ENCODE measurements around the gene VCX2.

VCX2 gene

GRCh38 chrX:8141896-8142295, 29.2 kb downstream of the VCX2 start:
- Histone ChIP-seq H3K4me1 (no peaks in the 10 kb centered on the region), H3K36me3 (ENCODE audit: control insufficient read depth, insufficient read depth, low read length) (no peaks in the 10 kb centered on the region), H3K9me3 (ENCODE audit: control insufficient read depth, low read length) (no peaks in the 10 kb centered on the region), H2AFZ (no peak overlapping the region), H3K27ac (no peak overlapping the region), H3K9ac (no peak overlapping the region), H3K4me3 (ENCODE audit: low read depth, low read length) (no peak overlapping the region), H3K27me3 (ENCODE audit: control insufficient read depth, insufficient read depth, low read length) (no peaks in the 10 kb centered on the region), H3K79me2 (no peaks in the 10 kb centered on the region), H3K4me2 (ENCODE audit: low read length) (no peak overlapping the region)
- TF ChIP-seq CTCF (IDR thresholded peaks at IDR 0.05): no peak

GRCh38 chrX:8140986-8141744, 29.9 kb downstream of the VCX2 start:
- H3K4me1 ChIP-seq: no peaks in the 10 kb centered on the region
- no peaks in the 10 kb centered on the region for H3K36me3 ChIP-seq (ENCODE audit: control insufficient read depth, insufficient read depth, low read length)
- no peak overlapping the region for H3K4me2 ChIP-seq (ENCODE audit: low read length)
- H2AFZ ChIP-seq: no peak overlapping the region
- no peak overlapping the region for H3K27ac ChIP-seq
- no peak for TF ChIP-seq CTCF (IDR thresholded peaks at IDR 0.05)
- H3K79me2 ChIP-seq: no peaks in the 10 kb centered on the region
- H3K9ac ChIP-seq: no peak overlapping the region
- no peaks in the 10 kb centered on the region for H3K9me3 ChIP-seq (ENCODE audit: control insufficient read depth, low read length)
- H3K4me3 ChIP-seq (ENCODE audit: low read depth, low read length): no peak overlapping the region
- H3K27me3 ChIP-seq (ENCODE audit: control insufficient read depth, insufficient read depth, low read length): no peaks in the 10 kb centered on the region

- H3K4me1 ChIP-seq: no peaks in the 10 kb centered on the region
- H3K9ac ChIP-seq: no peak overlapping the region
- H3K36me3 ChIP-seq (ENCODE audit: control insufficient read depth, insufficient read depth, low read length): no peaks in the 10 kb centered on the region
- no peaks in the 10 kb centered on the region for H3K27me3 ChIP-seq (ENCODE audit: control insufficient read depth, insufficient read depth, low read length)
- TF ChIP-seq CTCF (IDR thresholded peaks at IDR 0.05): no peak
- H3K4me2 ChIP-seq (ENCODE audit: low read length): no peak overlapping the region
- no peak overlapping the region for H3K27ac ChIP-seq
- H3K79me2 ChIP-seq: no peaks in the 10 kb centered on the region
- H2AFZ ChIP-seq: no peak overlapping the region
- no peak overlapping the region for H3K4me3 ChIP-seq (ENCODE audit: low read depth, low read length)
- H3K9me3 ChIP-seq (ENCODE audit: control insufficient read depth, low read length): no peaks in the 10 kb centered on the region
Observed at GRCh38 chrX:8139716-8140115, 31.4 kb downstream of the VCX2 start.

GRCh38 chrX:8138252-8138651, 32.8 kb downstream of the VCX2 start:
- H3K27ac ChIP-seq: no peak overlapping the region
- no peak for TF ChIP-seq CTCF (IDR thresholded peaks at IDR 0.05)
- H2AFZ ChIP-seq: no peak overlapping the region
- H3K9me3 ChIP-seq (ENCODE audit: control insufficient read depth, low read length): no peaks in the 10 kb centered on the region
- no peak overlapping the region for H3K9ac ChIP-seq
- H3K79me2 ChIP-seq: no peaks in the 10 kb centered on the region
- H3K4me2 ChIP-seq (ENCODE audit: low read length): no peak overlapping the region
- no peaks in the 10 kb centered on the region for H3K27me3 ChIP-seq (ENCODE audit: control insufficient read depth, insufficient read depth, low read length)
- H3K4me3 ChIP-seq (ENCODE audit: low read depth, low read length): no peak overlapping the region
- no peaks in the 10 kb centered on the region for H3K36me3 ChIP-seq (ENCODE audit: control insufficient read depth, insufficient read depth, low read length)
- H3K4me1 ChIP-seq: no peaks in the 10 kb centered on the region

- no peak overlapping the region for H3K4me2 ChIP-seq (ENCODE audit: low read length)
- no peaks in the 10 kb centered on the region for H3K27me3 ChIP-seq (ENCODE audit: control insufficient read depth, insufficient read depth, low read length)
- no peak for TF ChIP-seq CTCF (IDR thresholded peaks at IDR 0.05)
- H3K27ac ChIP-seq: no peak overlapping the region
- no peak overlapping the region for H2AFZ ChIP-seq
- no peaks in the 10 kb centered on the region for H3K9me3 ChIP-seq (ENCODE audit: control insufficient read depth, low read length)
- no peak overlapping the region for H3K9ac ChIP-seq
- no peaks in the 10 kb centered on the region for H3K79me2 ChIP-seq
- no peak overlapping the region for H3K4me3 ChIP-seq (ENCODE audit: low read depth, low read length)
- no peaks in the 10 kb centered on the region for H3K4me1 ChIP-seq
- no peaks in the 10 kb centered on the region for H3K36me3 ChIP-seq (ENCODE audit: control insufficient read depth, insufficient read depth, low read length)
Observed at GRCh38 chrX:8126648-8127047, 44.4 kb downstream of the VCX2 start.
